Midbrain (tissue), 1 donor: ENCODE results near the gene ADAMTS17.
"Not testable (repeated sequence)": the region's sequence is repeated elsewhere in the genome, so short reads cannot be mapped to it uniquely, and the experiment has no call there.

Experiments used
- DNase-seq: peaks from one replicate; lab custom pipeline; 2025; lab: John Stamatoyannopoulos, UW

ADAMTS17 gene

GRCh38 chr15:99993681-99994131, 348.1 kb downstream of the ADAMTS17 start:
- no peak for DNase-seq

- no peak for DNase-seq
Observed at GRCh38 chr15:99993262-99993661, 348.5 kb downstream of the ADAMTS17 start.

GRCh38 chr15:99992611-99993231, 349.1 kb downstream of the ADAMTS17 start:
- DNase-seq: no peak

- no peak for DNase-seq
Observed at GRCh38 chr15:99989095-99989494, 352.7 kb downstream of the ADAMTS17 start.

- no peak for DNase-seq
Observed at GRCh38 chr15:99987701-99988100, 354.1 kb downstream of the ADAMTS17 start.

- no peak for DNase-seq
Observed at GRCh38 chr15:99987119-99987506, 354.7 kb downstream of the ADAMTS17 start.

GRCh38 chr15:99986297-99987118, 355.3 kb downstream of the ADAMTS17 start:
- peak; percentile 57 for DNase-seq

- DNase-seq: no peak
Observed at GRCh38 chr15:99985878-99986277, 355.9 kb downstream of the ADAMTS17 start.

GRCh38 chr15:99984491-99985243, 357.1 kb downstream of the ADAMTS17 start:
- DNase-seq: no peak

GRCh38 chr15:99983886-99984286, 357.9 kb downstream of the ADAMTS17 start:
- DNase-seq: no peak

- no peak for DNase-seq
Observed at GRCh38 chr15:99983171-99983885, 358.4 kb downstream of the ADAMTS17 start.

GRCh38 chr15:99982662-99983061, 359.1 kb downstream of the ADAMTS17 start:
- no peak for DNase-seq

GRCh38 chr15:99981839-99982658, 359.7 kb downstream of the ADAMTS17 start:
- no peak for DNase-seq

GRCh38 chr15:99981191-99981647, 360.6 kb downstream of the ADAMTS17 start:
- DNase-seq: no peak

- DNase-seq: no peak
Observed at GRCh38 chr15:99980752-99981151, 361.0 kb downstream of the ADAMTS17 start.

GRCh38 chr15:99979886-99980285, 361.9 kb downstream of the ADAMTS17 start:
- DNase-seq: not testable (repeated sequence)

- no peak for DNase-seq
Observed at GRCh38 chr15:99979371-99979770, 362.4 kb downstream of the ADAMTS17 start.

GRCh38 chr15:99978426-99978825, 363.3 kb downstream of the ADAMTS17 start:
- DNase-seq: no peak

GRCh38 chr15:99977929-99978328, 363.8 kb downstream of the ADAMTS17 start:
- no peak for DNase-seq

GRCh38 chr15:99976811-99977271, 364.9 kb downstream of the ADAMTS17 start:
- no peak for DNase-seq

GRCh38 chr15:99976000-99976399, 365.8 kb downstream of the ADAMTS17 start:
- no peak for DNase-seq
